Astrocyte (in vitro differentiated cells and primary cell): ENCODE results near the gene CREM. TPM values are rescaled to one million over a fixed set of nuclear protein-coding genes. Genes with fewer than 3 reads are reported as not detected.

Experiments
- DNase-seq: peaks from one replicate; pipeline ENCODE4 v3.0.0-alpha.2; 2010; ENCODE audit warnings: low read depth
- FAIRE-seq: peaks from 2 replicates; lab custom pipeline; 2011; peaks lifted over from hg19 to GRCh38; lab: Jason Lieb, UNC
- H2AFZ ChIP-seq: 2 replicates; pipeline ENCODE4 v1.6.0; 2012; ENCODE audit warnings: low read depth, low read length, inconsistent platforms
- H3K27ac ChIP-seq: 2 replicates; pipeline ENCODE4 v1.5.1; 2011; ENCODE audit warnings: low read depth, low read length, inconsistent platforms
- H3K27me3 ChIP-seq: 2 replicates; pipeline ENCODE4 v1.6.0; 2011; ENCODE audit warnings: low read length, inconsistent platforms; ENCODE audit not compliant: insufficient read depth
- H3K36me3 ChIP-seq: 2 replicates; pipeline ENCODE4 v1.5.1; 2011; ENCODE audit warnings: low read length, inconsistent platforms; ENCODE audit not compliant: insufficient read depth
- H3K4me1 ChIP-seq: 2 replicates; pipeline ENCODE4 v1.5.1; 2011; ENCODE audit warnings: low read length, inconsistent platforms; ENCODE audit not compliant: insufficient read depth
- H3K4me2 ChIP-seq: 2 replicates; pipeline ENCODE4 v1.6.0; 2012; ENCODE audit warnings: low read length, inconsistent platforms
- H3K4me3 ChIP-seq: 2 replicates; pipeline ENCODE4 v1.5.1; 2011; ENCODE audit warnings: low read depth, mild to moderate bottlenecking, low read length, inconsistent platforms; ENCODE audit not compliant: insufficient read depth
- H3K79me2 ChIP-seq: 2 replicates; pipeline ENCODE4 v1.6.0; 2012; ENCODE audit warnings: mild to moderate bottlenecking, low read length, inconsistent platforms; ENCODE audit not compliant: insufficient read depth
- H3K9ac ChIP-seq: 2 replicates; pipeline ENCODE4 v1.6.0; 2012; ENCODE audit warnings: mild to moderate bottlenecking, low read length, inconsistent platforms
- H3K9me3 ChIP-seq: 2 replicates; pipeline ENCODE4 v1.5.1; 2012; ENCODE audit warnings: low read depth, mild to moderate bottlenecking, low read length, inconsistent platforms; ENCODE audit not compliant: insufficient read depth
- H4K20me1 ChIP-seq: 2 replicates; pipeline ENCODE4 v1.6.0; 2012; ENCODE audit warnings: low read length, inconsistent platforms; ENCODE audit not compliant: insufficient read depth
- H3K27ac Mint-ChIP-seq: one replicate; pipeline ENCODE4 v1.8.0; 2021; ENCODE audit warnings: mild to moderate bottlenecking, mixed read lengths; ENCODE audit not compliant: unreplicated experiment
- H3K27me3 Mint-ChIP-seq: one replicate; pipeline ENCODE4 v1.8.0; 2021; ENCODE audit warnings: low read depth, mixed read lengths; ENCODE audit not compliant: unreplicated experiment
- H3K36me3 Mint-ChIP-seq: one replicate; pipeline ENCODE4 v1.8.0; 2021; ENCODE audit warnings: low read depth, mixed read lengths; ENCODE audit not compliant: unreplicated experiment
- H3K4me1 Mint-ChIP-seq: one replicate; pipeline ENCODE4 v1.8.0; 2021; ENCODE audit warnings: low read depth, mixed read lengths; ENCODE audit not compliant: unreplicated experiment
- H3K4me3 Mint-ChIP-seq: one replicate; pipeline ENCODE4 v1.8.0; 2021; ENCODE audit warnings: mild to moderate bottlenecking, moderate library complexity, mixed read lengths; ENCODE audit not compliant: unreplicated experiment
- H3K9me3 Mint-ChIP-seq: one replicate; pipeline ENCODE4 v1.8.0; 2021; ENCODE audit warnings: mild to moderate bottlenecking, mixed read lengths; ENCODE audit not compliant: unreplicated experiment
- EZH2 ChIP-seq: IDR thresholded peaks from 2 replicates; pipeline ENCODE4 v1.6.1; 2012; ENCODE audit warnings: mild to moderate bottlenecking, low read length, inconsistent platforms; ENCODE audit not compliant: insufficient read depth
- total RNA-seq: library from RNA; stranded (reverse); gene quantifications from 2 replicates; pipeline ENCODE4 v1.2.1, GENCODE V29; 2021
- TF ChIP-seq, protein P1 (sequence below): IDR thresholded peaks from 2 replicates; pipeline ENCODE4 v1.5.1; 2011; ENCODE audit warnings: low read depth, mild to moderate bottlenecking, inconsistent platforms, low read length, moderate library complexity; ENCODE audit not compliant: insufficient read depth

The CREM gene
- total RNA-seq, 1 donor from 2014 or later: 38.3 TPM

DNA sequence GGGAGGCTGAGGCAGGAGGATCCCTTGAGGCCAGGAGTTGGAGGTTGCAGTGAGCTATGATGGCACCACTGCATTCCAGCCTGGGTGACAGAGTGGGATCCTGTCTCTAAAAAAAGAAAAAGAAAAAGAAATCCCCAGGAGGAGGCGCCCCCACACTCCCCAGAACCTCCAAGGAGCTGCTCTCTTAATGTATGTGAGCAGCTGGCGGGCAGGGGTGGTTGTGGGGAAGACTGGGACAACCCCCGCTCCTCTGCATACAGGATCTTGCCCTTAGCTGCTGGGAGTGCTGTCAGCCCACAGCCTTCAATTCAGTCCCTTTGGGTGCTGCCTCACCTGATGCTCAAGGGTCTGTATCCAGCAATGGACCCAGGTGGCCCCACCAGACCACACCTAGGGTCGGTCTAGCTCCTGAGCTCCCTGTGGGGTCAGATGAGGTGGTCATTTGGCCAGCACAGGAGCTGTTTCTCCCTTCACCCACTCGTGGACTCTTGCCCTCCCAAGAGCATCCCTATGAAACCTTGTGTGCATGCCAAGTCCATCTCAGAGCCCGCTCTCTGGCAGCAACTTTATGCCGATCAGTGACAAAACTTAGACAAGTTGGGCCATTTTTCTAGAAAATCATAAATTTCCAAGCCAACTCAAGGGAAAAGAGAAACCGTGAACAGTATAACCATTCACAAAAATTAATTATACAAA lies 97.5 kb downstream of the CREM start:
- Histone ChIP-seq H2AFZ (no peak overlapping the region), H3K4me2 (no peak overlapping the region), H3K9ac (no peak overlapping the region), H3K4me3 (no peak overlapping the region), H3K27ac (no peak overlapping the region), H3K4me1 (peaks cover 9% of the 10 kb centered on the region), H3K79me2 (no peaks in the 10 kb centered on the region), H3K27me3 (no peaks in the 10 kb centered on the region), H3K9me3 (no peaks in the 10 kb centered on the region), H4K20me1 (no peaks in the 10 kb centered on the region), H3K36me3 (no peaks in the 10 kb centered on the region)
- TF ChIP-seq, protein P1, sequence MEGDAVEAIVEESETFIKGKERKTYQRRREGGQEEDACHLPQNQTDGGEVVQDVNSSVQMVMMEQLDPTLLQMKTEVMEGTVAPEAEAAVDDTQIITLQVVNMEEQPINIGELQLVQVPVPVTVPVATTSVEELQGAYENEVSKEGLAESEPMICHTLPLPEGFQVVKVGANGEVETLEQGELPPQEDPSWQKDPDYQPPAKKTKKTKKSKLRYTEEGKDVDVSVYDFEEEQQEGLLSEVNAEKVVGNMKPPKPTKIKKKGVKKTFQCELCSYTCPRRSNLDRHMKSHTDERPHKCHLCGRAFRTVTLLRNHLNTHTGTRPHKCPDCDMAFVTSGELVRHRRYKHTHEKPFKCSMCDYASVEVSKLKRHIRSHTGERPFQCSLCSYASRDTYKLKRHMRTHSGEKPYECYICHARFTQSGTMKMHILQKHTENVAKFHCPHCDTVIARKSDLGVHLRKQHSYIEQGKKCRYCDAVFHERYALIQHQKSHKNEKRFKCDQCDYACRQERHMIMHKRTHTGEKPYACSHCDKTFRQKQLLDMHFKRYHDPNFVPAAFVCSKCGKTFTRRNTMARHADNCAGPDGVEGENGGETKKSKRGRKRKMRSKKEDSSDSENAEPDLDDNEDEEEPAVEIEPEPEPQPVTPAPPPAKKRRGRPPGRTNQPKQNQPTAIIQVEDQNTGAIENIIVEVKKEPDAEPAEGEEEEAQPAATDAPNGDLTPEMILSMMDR: no peak
- no peak for TF ChIP-seq EZH2
- no peaks in the 10 kb centered on the region for H3K27me3 Mint-ChIP-seq
- no peak overlapping the region for H3K27ac Mint-ChIP-seq
- FAIRE-seq: no peak
- peaks cover 1% of the 10 kb centered on the region for H3K4me1 Mint-ChIP-seq
- H3K36me3 Mint-ChIP-seq: no peaks in the 10 kb centered on the region
- DNase-seq: no peak
- H3K9me3 Mint-ChIP-seq: no peaks in the 10 kb centered on the region
- H3K4me3 Mint-ChIP-seq: no peak overlapping the region

DNA sequence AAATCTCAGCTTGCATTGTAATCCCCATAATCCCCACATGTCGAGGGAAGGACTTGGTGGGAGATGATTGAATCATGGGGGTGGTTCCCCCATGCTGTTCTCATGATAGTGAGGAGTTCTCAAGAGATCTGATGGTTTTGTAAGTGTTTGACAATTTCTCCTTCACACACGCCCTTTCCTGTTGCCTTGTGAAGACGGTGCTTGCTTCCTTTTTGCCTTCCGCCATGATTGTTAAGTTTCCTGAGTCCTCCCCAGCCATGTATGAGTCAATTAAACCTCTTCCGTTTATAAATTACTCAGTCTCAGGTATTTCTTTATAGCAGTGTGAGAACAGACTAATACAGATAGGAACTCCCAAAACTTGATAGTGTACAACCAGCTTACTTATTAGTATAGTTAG lies 98.6 kb downstream of the CREM start:
- Histone ChIP-seq H4K20me1 (no peaks in the 10 kb centered on the region), H3K9me3 (no peaks in the 10 kb centered on the region), H3K4me2 (no peak overlapping the region), H3K9ac (no peak overlapping the region), H3K4me3 (no peak overlapping the region), H3K36me3 (no peaks in the 10 kb centered on the region), H2AFZ (no peak overlapping the region), H3K79me2 (no peaks in the 10 kb centered on the region), H3K27me3 (no peaks in the 10 kb centered on the region), H3K4me1 (peaks cover 4% of the 10 kb centered on the region), H3K27ac (no peak overlapping the region)
- Mint-ChIP-seq H3K4me1 (no peaks in the 10 kb centered on the region), H3K27ac (no peak overlapping the region), H3K9me3 (no peaks in the 10 kb centered on the region), H3K27me3 (no peaks in the 10 kb centered on the region), H3K36me3 (no peaks in the 10 kb centered on the region), H3K4me3 (no peak overlapping the region)
- DNase-seq: no peak
- no peak for TF ChIP-seq EZH2
- TF ChIP-seq, protein P1: no peak
- no peak for FAIRE-seq

DNA sequence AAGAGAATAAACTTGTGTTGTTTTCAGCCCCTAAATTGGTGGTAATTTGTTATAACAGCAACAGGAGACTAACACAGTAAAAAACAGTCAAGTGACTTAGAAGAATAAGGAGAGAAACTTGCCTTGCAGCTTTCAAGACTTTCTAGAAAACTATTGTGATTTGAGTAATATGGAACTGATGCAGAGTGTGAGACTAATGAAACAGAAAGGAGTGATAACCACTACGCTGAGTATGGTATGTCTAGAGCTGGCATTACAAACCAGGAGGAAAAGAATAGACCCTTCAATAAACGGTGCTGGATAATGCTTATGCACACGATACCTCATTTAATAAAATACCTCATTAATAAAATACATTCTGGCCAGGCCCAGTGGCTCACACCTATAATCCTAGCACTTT lies 99.9 kb downstream of the CREM start:
- H3K27me3 Mint-ChIP-seq: no peaks in the 10 kb centered on the region

More for the DNA sequence above, 99.9 kb downstream of the CREM start:
- no peak for FAIRE-seq
- Mint-ChIP-seq H3K9me3 (no peaks in the 10 kb centered on the region), H3K27ac (no peak overlapping the region), H3K36me3 (no peaks in the 10 kb centered on the region), H3K4me3 (no peak overlapping the region), H3K4me1 (no peaks in the 10 kb centered on the region)
- no peaks in the 10 kb centered on the region for H3K36me3 ChIP-seq
- H3K9ac ChIP-seq: no peak overlapping the region
- H3K4me1 ChIP-seq: no peaks in the 10 kb centered on the region
- H3K79me2 ChIP-seq: no peaks in the 10 kb centered on the region
- no peaks in the 10 kb centered on the region for H3K27me3 ChIP-seq
- TF ChIP-seq, protein P1: no peak
- TF ChIP-seq EZH2: no peak
- DNase-seq: no peak
- H4K20me1 ChIP-seq: no peaks in the 10 kb centered on the region
- no peak overlapping the region for H3K4me3 ChIP-seq
- H3K9me3 ChIP-seq: no peaks in the 10 kb centered on the region
- no peak overlapping the region for H2AFZ ChIP-seq
- H3K4me2 ChIP-seq: no peak overlapping the region
- no peak overlapping the region for H3K27ac ChIP-seq
